Mucosa of rectum (tissue), 2 donors: ENCODE measurements around the gene GSTA5.
"Not testable (repeated sequence)": the region's sequence is repeated elsewhere in the genome, so short reads cannot be mapped to it uniquely, and the experiment has no call there.

Experiments
- H3K27ac ChIP-seq, 2 donors: one replicate each; pipeline ENCODE4 v1.7.0; 2013; ENCODE audit warnings: inconsistent platforms in 2 of 2, low read depth in 2 of 2, low read length in 2 of 2
- H3K27me3 ChIP-seq, 2 donors: one replicate each; pipeline ENCODE4 v1.7.0; 2013; ENCODE audit warnings: low read length in 2 of 2; ENCODE audit not compliant: control insufficient read depth in 2 of 2, insufficient read depth in 2 of 2
- H3K36me3 ChIP-seq, 2 donors: one replicate each; pipeline ENCODE4 v1.7.0; 2013; ENCODE audit warnings: low read length in 2 of 2; ENCODE audit not compliant: control insufficient read depth in 2 of 2, insufficient read depth in 2 of 2
- H3K4me1 ChIP-seq, 2 donors: one replicate each; pipeline ENCODE4 v1.7.0; 2013; ENCODE audit warnings: low read length in 2 of 2, mild to moderate bottlenecking in 1 of 2; ENCODE audit not compliant: control insufficient read depth in 2 of 2, insufficient read depth in 2 of 2
- H3K4me3 ChIP-seq, 2 donors: one replicate each; pipeline ENCODE4 v1.7.0; 2013; ENCODE audit warnings: low read length in 2 of 2
- H3K9ac ChIP-seq, 2 donors: one replicate each; pipeline ENCODE4 v1.7.0; 2013; ENCODE audit warnings: low read length in 2 of 2, low read depth in 1 of 2, mild to moderate bottlenecking in 1 of 2
- H3K9me3 ChIP-seq, 2 donors: one replicate each; pipeline ENCODE4 v1.7.0; 2013; ENCODE audit warnings: low read length in 2 of 2; ENCODE audit not compliant: control insufficient read depth in 2 of 2
- donor health status: healthy.
- donor health status: Normal muscosa, but diverticular disease.

GSTA5 gene

GRCh38 chr6:52794366-52794765 lies 46.2 kb downstream of the GSTA5 start:
- H3K27ac ChIP-seq, H3K36me3 ChIP-seq, H3K4me1 ChIP-seq, H3K9ac ChIP-seq, H3K27me3 ChIP-seq, H3K9me3 ChIP-seq, H3K4me3 ChIP-seq: not testable (repeated sequence)

- H3K27ac ChIP-seq = no peak overlapping the region
- no peaks in the 10 kb centered on the region for H3K27me3 ChIP-seq
These were observed 49.8 kb downstream of the GSTA5 start for GRCh38 chr6:52790861-52791260.

GRCh38 chr6:52789658-52790057 lies 51.0 kb downstream of the GSTA5 start:
- H3K4me1 ChIP-seq, H3K4me3 ChIP-seq, H3K27ac ChIP-seq, H3K9ac ChIP-seq, H3K27me3 ChIP-seq, H3K9me3 ChIP-seq, H3K36me3 ChIP-seq: not testable (repeated sequence)

More at GRCh38 chr6:52790861-52791260, 49.8 kb downstream of the GSTA5 start:
- H3K4me1 ChIP-seq = peaks cover 0 to 3% of the 10 kb centered on the region in 2 donors
- H3K9ac ChIP-seq = no peak overlapping the region
- peaks cover 0 to 3% of the 10 kb centered on the region in 2 donors for H3K36me3 ChIP-seq
- H3K9me3 ChIP-seq = no peaks in the 10 kb centered on the region
- H3K4me3 ChIP-seq = no peak overlapping the region

- Histone ChIP-seq H3K9me3 (no peaks in the 10 kb centered on the region), H3K36me3 (peaks cover 0 to 3% of the 10 kb centered on the region in 2 donors), H3K27ac (no peak overlapping the region), H3K27me3 (no peaks in the 10 kb centered on the region), H3K4me3 (no peak overlapping the region), H3K9ac (no peak overlapping the region), H3K4me1 (peaks cover 0 to 3% of the 10 kb centered on the region in 2 donors)
These were observed 52.1 kb downstream of the GSTA5 start for GRCh38 chr6:52788478-52788877.

GRCh38 chr6:52787917-52788316 lies 52.7 kb downstream of the GSTA5 start:
- Histone ChIP-seq H3K9me3 (no peaks in the 10 kb centered on the region), H3K27ac (no peak overlapping the region), H3K4me3 (no peak overlapping the region), H3K9ac (no peak overlapping the region), H3K27me3 (no peaks in the 10 kb centered on the region), H3K36me3 (peaks cover 0 to 3% of the 10 kb centered on the region in 2 donors), H3K4me1 (peaks cover 0 to 3% of the 10 kb centered on the region in 2 donors)

GRCh38 chr6:52786249-52786956 lies 54.2 kb downstream of the GSTA5 start:
- H3K27ac ChIP-seq = no peak overlapping the region
- no peaks in the 10 kb centered on the region for H3K36me3 ChIP-seq
- no peak overlapping the region for H3K9ac ChIP-seq
- H3K4me1 ChIP-seq = peaks cover 0 to 3% of the 10 kb centered on the region in 2 donors
- no peaks in the 10 kb centered on the region for H3K9me3 ChIP-seq
- H3K27me3 ChIP-seq = no peaks in the 10 kb centered on the region
- H3K4me3 ChIP-seq = no peak overlapping the region

GRCh38 chr6:52782696-52783274 lies 57.8 kb downstream of the GSTA5 start:
- not testable (repeated sequence) for H3K4me3 ChIP-seq, H3K4me1 ChIP-seq, H3K27me3 ChIP-seq, H3K36me3 ChIP-seq, H3K9ac ChIP-seq, H3K9me3 ChIP-seq
- H3K27ac ChIP-seq = peak overlapping the region in 1 of 2 donors; percentile 55

GRCh38 chr6:52782209-52782608 lies 58.4 kb downstream of the GSTA5 start:
- not testable (repeated sequence) for H3K27me3 ChIP-seq, H3K36me3 ChIP-seq, H3K9me3 ChIP-seq, H3K4me3 ChIP-seq, H3K9ac ChIP-seq, H3K4me1 ChIP-seq
- H3K27ac ChIP-seq = peak overlapping the region in 1 of 2 donors; percentile 55
